GM12865 (cell line): ENCODE measurements around the gene MAGI1.
"Not testable (repeated sequence)": the region's sequence is repeated elsewhere in the genome, so short reads cannot be mapped to it uniquely, and the experiment has no call there.

ENCODE experiments used
- DNase-seq: peaks from one replicate; pipeline ENCODE4 v3.0.0; 2010; ENCODE audit warnings: low read depth
- H3K4me3 ChIP-seq: 2 replicates; pipeline ENCODE4 v1.5.1; 2011; ENCODE audit warnings: mild to moderate bottlenecking, low read depth, low read length, control low read depth
- TF ChIP-seq, protein P1 (sequence below): IDR thresholded peaks from 2 replicates; pipeline ENCODE4 v1.5.1; 2011; ENCODE audit warnings: low read length, control low read depth, low read depth, inconsistent platforms; ENCODE audit not compliant: insufficient read depth; ENCODE audit errors: missing control alignments

MAGI1 gene

GRCh38 chr3:65894126-65894525, 144.6 kb downstream of the MAGI1 start:
- no peak for DNase-seq
- TF ChIP-seq, protein P1, sequence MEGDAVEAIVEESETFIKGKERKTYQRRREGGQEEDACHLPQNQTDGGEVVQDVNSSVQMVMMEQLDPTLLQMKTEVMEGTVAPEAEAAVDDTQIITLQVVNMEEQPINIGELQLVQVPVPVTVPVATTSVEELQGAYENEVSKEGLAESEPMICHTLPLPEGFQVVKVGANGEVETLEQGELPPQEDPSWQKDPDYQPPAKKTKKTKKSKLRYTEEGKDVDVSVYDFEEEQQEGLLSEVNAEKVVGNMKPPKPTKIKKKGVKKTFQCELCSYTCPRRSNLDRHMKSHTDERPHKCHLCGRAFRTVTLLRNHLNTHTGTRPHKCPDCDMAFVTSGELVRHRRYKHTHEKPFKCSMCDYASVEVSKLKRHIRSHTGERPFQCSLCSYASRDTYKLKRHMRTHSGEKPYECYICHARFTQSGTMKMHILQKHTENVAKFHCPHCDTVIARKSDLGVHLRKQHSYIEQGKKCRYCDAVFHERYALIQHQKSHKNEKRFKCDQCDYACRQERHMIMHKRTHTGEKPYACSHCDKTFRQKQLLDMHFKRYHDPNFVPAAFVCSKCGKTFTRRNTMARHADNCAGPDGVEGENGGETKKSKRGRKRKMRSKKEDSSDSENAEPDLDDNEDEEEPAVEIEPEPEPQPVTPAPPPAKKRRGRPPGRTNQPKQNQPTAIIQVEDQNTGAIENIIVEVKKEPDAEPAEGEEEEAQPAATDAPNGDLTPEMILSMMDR, result no peak
- no peak overlapping the region for H3K4me3 ChIP-seq

GRCh38 chr3:65893631-65894030, 145.1 kb downstream of the MAGI1 start:
- no peak overlapping the region for H3K4me3 ChIP-seq
- no peak for DNase-seq
- TF ChIP-seq, protein P1, result no peak

DNA sequence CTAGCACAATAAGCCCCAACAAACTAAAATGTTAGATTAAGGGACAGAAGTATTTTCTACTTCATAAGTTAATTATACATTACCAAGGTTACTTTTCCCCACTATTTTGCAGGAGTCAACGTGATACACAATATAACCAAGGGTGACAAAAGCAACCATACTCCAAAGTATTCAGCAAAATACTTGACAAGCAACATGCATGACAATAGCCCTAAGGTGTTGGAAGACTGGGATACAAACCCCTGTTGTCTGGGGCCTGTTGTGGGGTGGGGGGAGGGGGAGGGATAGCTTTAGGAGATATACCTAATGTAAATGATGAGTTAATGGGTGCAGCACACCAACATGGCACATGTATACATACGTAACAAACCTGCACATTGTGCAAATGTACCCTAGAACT, 147.2 kb downstream of the MAGI1 start:
- not testable (repeated sequence) for H3K4me3 ChIP-seq, DNase-seq

DNA sequence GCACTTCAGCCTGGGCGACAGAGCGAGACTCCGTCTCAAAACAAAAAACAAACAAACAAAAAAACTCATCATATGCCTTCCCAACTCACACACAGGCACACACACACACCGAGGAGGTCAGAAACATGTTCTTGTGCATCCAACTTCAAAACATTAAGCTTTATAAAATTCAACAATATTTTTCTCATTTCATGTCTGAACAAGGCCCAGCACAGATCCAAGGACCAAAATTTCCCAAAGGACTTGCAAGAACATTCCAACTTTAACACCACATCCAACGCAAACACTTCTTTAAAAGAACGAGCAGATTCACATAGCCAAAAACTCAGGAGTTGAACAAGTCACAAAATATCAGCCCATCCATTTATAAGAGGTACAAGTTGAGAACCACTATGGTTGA, 148.4 kb downstream of the MAGI1 start:
- DNase-seq, result no peak
- no peak overlapping the region for H3K4me3 ChIP-seq
- TF ChIP-seq, protein P1, result no peak

- TF ChIP-seq, protein P1, result no peak
- no peak overlapping the region for H3K4me3 ChIP-seq
- DNase-seq, result no peak
Observed at GRCh38 chr3:65889707-65890099, 149.0 kb downstream of the MAGI1 start.

- no peak overlapping the region for H3K4me3 ChIP-seq
- DNase-seq, result peak; percentile 45
- TF ChIP-seq, protein P1, result no peak
Observed at GRCh38 chr3:65888980-65889706, 149.6 kb downstream of the MAGI1 start.

- DNase-seq, result no peak
Observed at GRCh38 chr3:65888196-65888595, 150.5 kb downstream of the MAGI1 start.

More at GRCh38 chr3:65888196-65888595, 150.5 kb downstream of the MAGI1 start:
- TF ChIP-seq, protein P1, result no peak
- H3K4me3 ChIP-seq, result no peak overlapping the region
